GM23248 (cell line): ENCODE measurements around the gene SH3RF3.

Experiments
- EZH2 ChIP-seq: fragments of 200-600 bp; sonication (generic); IDR thresholded peaks from 2 replicates; pipeline ENCODE4 v1.6.1; 2018; ENCODE audit warnings: antibody characterized with exemption, mild to moderate bottlenecking; ENCODE audit not compliant: insufficient read depth, poor library complexity, severe bottlenecking
- EZH2phosphoT487 ChIP-seq: fragments of 200-600 bp; sonication (generic); IDR thresholded peaks from 2 replicates; pipeline ENCODE4 v1.6.1; 2018; ENCODE audit warnings: antibody characterized with exemption, moderate library complexity, mild to moderate bottlenecking, low read depth; ENCODE audit not compliant: insufficient read depth

DNA sequence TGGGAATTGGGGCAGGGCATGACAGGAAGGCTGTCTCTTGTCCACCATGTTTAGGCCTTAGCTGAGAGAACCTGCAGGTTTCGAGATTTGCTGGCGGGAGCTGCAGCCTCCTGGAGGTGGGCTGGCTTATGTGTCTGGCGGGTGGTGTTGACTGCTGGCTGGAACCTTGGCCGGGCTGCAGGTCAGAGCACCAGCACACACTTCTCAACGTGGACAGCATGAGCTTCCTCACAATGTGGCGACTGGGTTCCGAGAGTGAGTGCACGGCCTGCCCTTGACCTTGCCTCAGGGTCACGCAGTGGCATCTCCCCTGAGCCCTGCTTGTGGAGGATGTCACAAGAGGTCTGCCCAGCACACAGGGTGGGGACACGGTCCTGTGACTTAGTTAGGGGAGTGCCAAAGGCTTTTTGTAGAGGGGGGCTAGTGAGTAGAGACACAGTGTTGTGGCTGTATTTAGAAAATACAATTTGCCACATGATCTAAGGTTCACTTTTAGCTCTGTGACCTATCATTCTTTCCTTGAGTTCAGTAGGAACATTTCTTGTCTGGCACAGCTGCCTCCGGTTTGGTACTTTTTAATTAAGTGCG, 350.0 kb downstream of the SH3RF3 start:
- TF ChIP-seq EZH2phosphoT487, result no peak
- TF ChIP-seq EZH2, result no peak
